ENCODE measurements around the gene MOB2.

The MOB2 gene

DNA sequence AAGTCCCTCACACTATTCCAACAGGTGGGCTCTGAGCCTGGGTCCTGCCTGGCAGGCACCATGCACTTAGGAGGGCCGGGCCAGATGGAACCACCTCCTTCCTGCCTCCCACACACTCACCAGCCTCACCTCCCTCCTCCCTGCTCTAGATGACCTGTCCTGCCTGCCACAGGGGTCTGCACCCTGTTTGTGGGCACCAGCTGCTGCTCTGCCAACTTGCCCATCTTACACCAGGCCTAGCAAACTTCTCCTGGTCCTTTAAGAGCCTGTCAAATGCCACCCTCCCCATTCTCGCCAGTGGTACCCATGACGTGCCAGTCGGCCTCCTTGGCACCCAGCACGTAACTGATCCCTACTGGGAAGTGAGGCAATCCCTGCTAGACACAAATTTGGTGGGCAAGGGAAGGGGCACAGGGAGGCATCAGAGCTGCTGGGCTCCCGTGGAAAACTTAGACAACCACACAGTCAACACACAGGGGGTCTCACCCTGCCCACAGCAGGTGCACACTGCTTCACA lies 3.1 kb downstream of the MOB2 start:
- Mint-ChIP-seq H3K27ac (no peak overlapping the region), H3K36me3 (ENCODE audit: low read depth) (peaks cover 6% of the 10 kb centered on the region), H3K4me1 (no peaks in the 10 kb centered on the region), H3K9me3 (no peaks in the 10 kb centered on the region), H3K4me3 (no peak overlapping the region), H3K27me3 (ENCODE audit: low read depth) (no peaks in the 10 kb centered on the region)
- no peak for TF ChIP-seq CTCF (IDR thresholded peaks at IDR 0.05; ENCODE audit: unreplicated experiment in 3 of 3)

GRCh38 chr11:1482581-1483444 lies 3.8 kb downstream of the MOB2 start:
- Mint-ChIP-seq H3K27ac (no peak overlapping the region), H3K4me1 (no peaks in the 10 kb centered on the region), H3K4me3 (no peak overlapping the region), H3K9me3 (no peaks in the 10 kb centered on the region), H3K36me3 (ENCODE audit: low read depth) (peaks cover 11% of the 10 kb centered on the region), H3K27me3 (ENCODE audit: low read depth) (no peaks in the 10 kb centered on the region)
- no peak for TF ChIP-seq CTCF (IDR thresholded peaks at IDR 0.05; ENCODE audit: unreplicated experiment in 3 of 3)

DNA sequence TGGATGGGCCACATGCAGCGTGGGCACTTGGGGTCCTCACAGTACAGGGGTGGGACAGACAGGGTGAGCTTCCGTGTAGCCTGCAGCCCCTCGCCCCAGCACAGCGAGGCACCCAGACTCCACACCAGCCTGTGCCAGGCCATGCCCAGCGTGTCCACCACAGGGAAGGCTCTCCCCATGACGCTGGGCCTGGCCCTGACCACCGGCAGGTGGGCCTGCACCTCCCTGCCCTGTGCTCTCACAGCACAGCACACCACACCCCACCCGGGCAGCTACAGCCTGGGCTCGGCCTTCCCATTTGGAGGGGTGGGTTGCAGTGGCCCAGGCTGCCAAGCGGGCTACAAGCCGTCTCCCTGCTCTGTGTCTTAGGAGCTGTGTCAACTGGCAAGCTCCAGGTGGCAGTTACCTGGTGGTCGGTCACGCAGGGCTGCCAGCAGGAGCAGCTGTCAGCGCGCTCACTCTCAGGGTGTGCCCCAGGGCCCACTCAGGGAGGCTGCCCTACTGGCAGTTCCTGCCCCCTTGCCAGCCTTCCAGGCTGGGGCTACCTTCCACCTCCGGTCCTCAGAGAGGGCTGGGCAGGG lies 4.6 kb downstream of the MOB2 start:
- no peak for TF ChIP-seq CTCF (IDR thresholded peaks at IDR 0.05; ENCODE audit: unreplicated experiment in 3 of 3)
- peaks cover 14% of the 10 kb centered on the region for H3K36me3 Mint-ChIP-seq (ENCODE audit: low read depth)
- no peak overlapping the region for H3K4me3 Mint-ChIP-seq
- no peaks in the 10 kb centered on the region for H3K9me3 Mint-ChIP-seq
- H3K27ac Mint-ChIP-seq, result no peak overlapping the region
- no peaks in the 10 kb centered on the region for H3K4me1 Mint-ChIP-seq
- no peaks in the 10 kb centered on the region for H3K27me3 Mint-ChIP-seq (ENCODE audit: low read depth)

- peaks cover 16% of the 10 kb centered on the region for H3K36me3 Mint-ChIP-seq (ENCODE audit: low read depth)
- no peak overlapping the region for H3K27ac Mint-ChIP-seq
- H3K9me3 Mint-ChIP-seq, result no peaks in the 10 kb centered on the region
- H3K4me1 Mint-ChIP-seq, result no peaks in the 10 kb centered on the region
- no peak for TF ChIP-seq CTCF (IDR thresholded peaks at IDR 0.05; ENCODE audit: unreplicated experiment in 3 of 3)
- no peak overlapping the region for H3K4me3 Mint-ChIP-seq
- H3K27me3 Mint-ChIP-seq (ENCODE audit: low read depth), result no peaks in the 10 kb centered on the region
Observed at GRCh38 chr11:1481483-1481825, 5.1 kb downstream of the MOB2 start.

- no peak overlapping the region for H3K27ac Mint-ChIP-seq
- no peak overlapping the region for H3K4me3 Mint-ChIP-seq
- H3K4me1 Mint-ChIP-seq, result no peaks in the 10 kb centered on the region
- peaks cover 21% of the 10 kb centered on the region for H3K36me3 Mint-ChIP-seq (ENCODE audit: low read depth)
- no peaks in the 10 kb centered on the region for H3K27me3 Mint-ChIP-seq (ENCODE audit: low read depth)
- no peaks in the 10 kb centered on the region for H3K9me3 Mint-ChIP-seq
- TF ChIP-seq CTCF (IDR thresholded peaks at IDR 0.05; ENCODE audit: unreplicated experiment in 3 of 3), result no peak
Observed at GRCh38 chr11:1480555-1481482, 5.8 kb downstream of the MOB2 start.
